HG02870 (cell line): ENCODE measurements around the gene TRIM46.
"Not testable (repeated sequence)": the region's sequence is repeated elsewhere in the genome, so short reads cannot be mapped to it uniquely, and the experiment has no call there.

Source experiments
- ATAC-seq: cut with Tn5 transposase; IDR thresholded peaks from one replicate; pipeline ENCODE4 v1.9.1; 2021; ENCODE audit warnings: mild to moderate bottlenecking, moderate library complexity; ENCODE audit not compliant: unreplicated experiment

The TRIM46 gene

DNA sequence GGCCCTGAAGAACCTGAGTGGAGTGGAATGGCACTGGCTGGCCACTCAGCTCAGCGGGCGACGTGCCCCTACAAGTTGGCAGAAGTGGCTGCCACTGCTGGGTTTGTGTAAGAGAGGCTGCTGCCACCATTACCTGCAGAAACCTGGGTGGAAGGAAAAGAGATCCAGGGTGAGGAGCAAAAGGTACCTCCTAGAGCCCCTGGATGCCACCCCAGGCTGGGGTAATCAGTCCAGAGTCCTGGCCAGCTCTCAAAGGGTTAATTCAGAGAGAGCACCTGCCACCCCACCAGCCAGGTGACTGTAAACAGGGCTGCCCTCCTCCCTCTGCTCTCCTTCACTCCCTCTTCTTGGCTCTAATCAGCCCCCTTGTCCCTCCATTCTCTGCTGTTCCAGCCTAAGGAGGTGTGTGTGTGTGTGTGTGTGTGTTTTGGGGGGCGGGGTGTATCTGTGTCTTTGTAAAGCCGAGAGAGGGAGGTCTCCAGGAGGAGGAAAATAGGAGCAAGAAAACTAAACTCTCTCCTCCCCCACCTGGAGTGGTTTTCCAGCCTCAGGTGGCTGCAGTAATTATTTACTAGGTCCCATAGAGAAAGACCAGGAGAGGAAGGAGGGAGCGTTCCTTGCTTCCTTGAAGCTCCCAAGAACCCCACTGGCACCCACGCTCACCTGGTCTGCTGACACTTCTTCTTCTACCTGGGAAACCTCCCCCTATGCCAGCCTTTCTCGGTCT is 12.6 kb downstream of the TRIM46 start:
- ATAC-seq = no peak

- ATAC-seq = no peak
These were observed 13.3 kb downstream of the TRIM46 start for GRCh38 chr1:155186794-155187455.

DNA sequence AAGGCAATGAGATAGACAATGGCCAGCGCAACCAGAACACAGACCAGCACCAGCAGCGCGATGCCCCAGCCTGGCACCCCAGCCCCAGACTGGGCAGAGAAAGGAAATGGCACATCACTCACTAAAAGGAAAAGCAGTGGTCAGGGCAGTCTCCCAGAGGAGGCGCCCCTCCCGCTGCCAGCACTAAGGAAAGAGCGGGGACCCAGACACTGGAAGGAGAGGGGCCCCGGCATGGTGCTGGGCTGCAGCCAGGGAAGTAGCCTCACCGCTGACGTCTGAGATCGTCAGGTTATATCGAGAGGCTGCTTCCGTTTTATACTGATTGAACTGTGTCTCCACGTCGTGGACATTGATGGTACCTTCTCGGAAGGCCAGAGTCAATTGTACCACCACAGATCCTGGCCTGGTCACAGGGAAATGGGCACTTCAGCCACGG is 13.8 kb downstream of the TRIM46 start:
- ATAC-seq = no peak

GRCh38 chr1:155188268-155188667 is 14.6 kb downstream of the TRIM46 start:
- ATAC-seq = no peak

GRCh38 chr1:155189926-155190325 is 16.3 kb downstream of the TRIM46 start:
- not testable (repeated sequence) for ATAC-seq

DNA sequence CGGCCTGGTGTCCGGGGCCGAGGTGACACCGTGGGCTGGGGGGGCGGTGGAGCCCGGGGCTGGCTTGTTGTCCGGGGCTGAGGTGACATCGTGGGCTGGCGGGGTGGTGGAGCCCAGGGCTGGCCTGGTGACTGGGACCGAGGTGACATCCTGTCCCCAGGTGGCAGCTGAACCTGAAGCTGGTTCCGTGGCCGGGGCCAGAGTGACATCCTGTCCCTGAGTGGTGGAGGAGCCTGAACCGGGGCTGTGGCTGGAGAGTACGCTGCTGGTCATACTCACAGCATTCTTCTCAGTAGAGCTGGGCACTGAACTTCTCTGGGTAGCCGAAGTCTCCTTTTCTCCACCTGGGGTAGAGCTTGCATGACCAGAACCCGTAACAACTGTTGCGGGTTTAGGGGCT is 18.3 kb downstream of the TRIM46 start:
- no peak for ATAC-seq

GRCh38 chr1:155192346-155193274 is 19.0 kb downstream of the TRIM46 start:
- no peak for ATAC-seq

DNA sequence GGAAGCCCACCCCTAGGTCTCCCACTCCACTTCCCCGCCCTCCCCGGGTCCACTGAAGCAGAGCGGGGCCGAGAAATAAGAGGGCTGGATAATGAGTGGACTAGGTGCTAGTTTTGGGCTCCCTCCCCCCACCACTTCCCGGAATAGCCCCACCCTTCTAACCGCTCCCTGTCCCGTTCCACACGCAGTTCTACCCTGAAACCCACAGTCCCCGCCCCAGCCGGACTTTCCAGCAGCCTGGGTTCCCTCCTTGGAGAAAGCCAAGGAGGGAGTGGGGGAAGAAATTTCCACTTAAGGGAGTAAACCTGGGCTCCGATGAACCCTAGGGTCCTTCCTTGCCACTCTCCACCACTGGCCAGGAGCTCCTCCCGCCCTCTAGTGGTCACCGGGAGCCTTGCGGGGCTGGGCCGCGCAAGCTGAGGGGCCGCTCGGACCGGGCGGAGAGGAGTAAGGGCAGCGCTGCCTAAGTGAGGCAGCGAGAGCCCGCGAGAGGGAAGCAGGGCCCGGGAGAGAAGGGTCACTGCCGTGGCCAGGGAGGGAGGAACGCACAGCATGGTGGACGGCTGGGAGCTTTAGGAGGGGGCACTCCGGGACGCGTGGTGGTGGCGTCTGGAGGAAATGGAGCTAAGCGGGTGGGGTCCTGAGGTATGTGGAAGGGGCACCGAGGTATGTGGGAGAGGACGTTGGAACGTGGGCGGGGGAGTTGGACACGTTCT is 19.8 kb downstream of the TRIM46 start:
- ATAC-seq = peak; percentile 43

GRCh38 chr1:155193991-155194240 is 20.3 kb downstream of the TRIM46 start:
- not testable (repeated sequence) for ATAC-seq

GRCh38 chr1:155195201-155196102 is 21.8 kb downstream of the TRIM46 start:
- ATAC-seq = no peak

DNA sequence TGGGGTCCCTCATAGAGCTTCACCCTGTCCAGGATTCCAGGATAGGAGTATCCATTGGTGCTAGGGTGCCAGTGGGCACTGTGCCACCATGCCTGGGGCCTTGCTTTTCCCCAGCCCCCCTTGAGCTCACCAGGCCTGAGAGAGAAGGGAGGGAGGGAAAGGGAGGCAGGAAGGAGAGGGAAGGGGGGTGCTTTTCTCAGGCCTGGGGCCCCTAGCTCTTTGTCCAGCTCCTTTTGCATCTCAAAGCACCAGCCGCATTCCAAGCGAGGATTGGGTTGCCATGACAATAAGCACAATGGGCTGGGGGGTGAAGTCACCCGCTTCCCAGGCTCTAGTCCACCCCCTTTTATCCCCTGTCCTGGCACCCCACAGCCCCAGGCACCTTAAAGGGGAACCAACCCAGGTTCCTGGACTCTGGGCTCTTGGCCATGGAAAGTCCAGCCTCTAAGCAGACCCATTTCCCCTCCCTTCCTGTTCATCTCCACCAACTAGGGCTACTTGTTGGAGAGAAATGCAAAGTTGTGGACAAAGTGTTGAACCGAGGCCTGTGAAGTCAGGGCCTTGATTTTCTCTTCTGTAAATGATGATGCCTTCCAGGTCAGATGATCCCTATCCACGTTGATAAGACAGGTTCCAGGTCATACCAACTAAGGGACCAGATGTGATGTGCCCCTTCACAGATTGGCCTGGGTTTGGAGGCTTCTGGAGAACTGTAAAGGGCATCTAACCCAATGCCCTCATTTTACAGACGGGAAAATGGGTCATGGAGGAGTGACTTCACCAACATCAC is 22.6 kb downstream of the TRIM46 start:
- ATAC-seq = no peak

GRCh38 chr1:155196893-155197638 is 23.4 kb downstream of the TRIM46 start:
- ATAC-seq = no peak

DNA sequence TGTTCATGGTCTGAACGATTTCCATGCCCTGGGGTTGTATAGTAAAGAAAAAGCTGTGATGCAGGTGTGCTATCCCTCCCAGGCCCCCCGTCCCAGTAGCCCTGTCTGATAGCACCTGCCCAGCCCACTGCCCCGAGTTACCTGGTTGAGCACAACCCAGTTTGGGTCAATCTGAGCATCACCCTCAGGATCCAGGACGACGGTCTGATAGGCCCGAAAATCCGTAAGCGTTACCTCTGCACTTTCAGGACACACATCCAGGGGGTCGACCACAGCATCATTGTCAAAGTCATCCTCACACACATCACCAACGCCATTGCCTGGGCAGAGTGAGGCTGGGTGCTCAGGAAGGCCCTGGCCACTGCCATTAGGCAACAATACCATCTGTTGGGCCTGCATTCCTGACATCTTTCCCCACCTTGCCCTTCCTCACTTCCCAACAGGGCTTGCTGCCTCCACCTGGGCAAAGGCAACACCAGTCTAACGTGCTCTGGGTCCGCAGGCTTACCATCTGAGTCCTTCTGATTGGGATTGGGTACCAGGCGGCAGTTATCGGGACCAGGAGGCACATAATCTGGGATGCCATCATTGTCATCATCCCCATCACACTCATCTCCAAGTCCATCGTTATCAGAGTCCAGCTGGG is 24.4 kb downstream of the TRIM46 start:
- ATAC-seq = no peak

DNA sequence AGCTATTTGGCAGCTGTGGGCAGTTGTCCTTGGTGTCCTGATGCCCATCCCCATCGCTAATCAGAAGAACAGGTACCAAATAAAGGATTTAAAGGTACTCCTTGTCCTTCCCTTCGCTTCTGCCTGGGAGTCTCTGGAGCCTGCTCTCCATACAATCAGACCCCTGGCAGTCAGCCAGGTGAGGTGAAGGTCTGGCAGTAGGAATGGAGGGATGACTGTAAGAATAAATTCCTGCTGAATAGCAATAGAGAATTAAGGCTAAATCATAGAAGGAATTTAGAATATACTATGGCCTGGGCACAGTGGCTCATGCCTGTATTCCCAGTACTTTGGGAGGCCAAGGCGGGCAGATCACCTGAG is 24.9 kb downstream of the TRIM46 start:
- ATAC-seq = no peak

- ATAC-seq = no peak
These were observed 26.1 kb downstream of the TRIM46 start for GRCh38 chr1:155199792-155200191.

DNA sequence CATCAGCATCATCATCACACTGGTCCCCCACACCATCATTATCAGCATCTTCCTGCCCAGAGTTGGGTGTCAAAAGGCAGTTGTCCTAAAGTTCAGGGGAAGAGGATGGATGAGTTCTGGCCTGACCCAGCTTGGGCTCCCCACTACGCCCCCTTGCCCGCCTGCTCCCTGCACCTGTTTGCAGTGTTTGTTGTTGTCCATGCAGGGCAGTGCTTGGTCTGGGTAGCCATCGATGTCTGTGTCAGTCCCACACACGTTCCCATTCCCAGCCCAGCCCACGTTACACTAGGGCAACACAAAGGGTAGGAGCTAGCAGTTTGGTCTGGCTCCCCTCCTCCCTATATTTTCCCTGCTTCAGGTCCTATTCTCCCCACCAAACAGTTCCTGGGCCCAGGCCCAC is 27.3 kb downstream of the TRIM46 start:
- ATAC-seq = no peak

DNA sequence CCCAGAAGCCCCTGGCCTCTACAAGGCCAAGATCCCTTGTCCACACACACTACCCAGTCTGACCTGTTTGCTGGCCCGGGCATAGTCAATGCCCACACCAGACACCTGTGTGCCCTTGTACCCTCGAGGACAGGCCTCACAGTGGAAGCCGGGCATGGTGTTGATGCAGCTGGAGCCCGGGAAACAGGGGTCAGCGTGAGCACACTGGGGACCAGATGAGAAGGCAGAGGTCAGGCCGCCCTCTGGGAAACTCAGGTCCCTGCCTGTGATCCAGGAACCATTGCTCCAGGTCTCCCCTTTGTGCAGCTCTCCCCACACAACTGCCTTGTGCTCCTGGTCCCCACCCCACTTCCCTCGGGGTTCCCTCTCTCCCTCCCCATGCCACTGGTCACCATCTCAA is 28.5 kb downstream of the TRIM46 start:
- ATAC-seq = no peak
